ENCODE data around the gene MED9.

MED9 gene

GRCh38 chr17:17492571-17492970, 15.8 kb downstream of the MED9 start:
- no peak for DNase-seq

- no peak for DNase-seq
These were observed 16.6 kb downstream of the MED9 start for GRCh38 chr17:17493249-17493985.

GRCh38 chr17:17493986-17494466, 17.2 kb downstream of the MED9 start:
- no peak for DNase-seq

GRCh38 chr17:17494499-17494869, 17.7 kb downstream of the MED9 start:
- DNase-seq: no peak

GRCh38 chr17:17494870-17495535, 18.2 kb downstream of the MED9 start:
- DNase-seq: peak; percentile 12

GRCh38 chr17:17495536-17496188, 18.9 kb downstream of the MED9 start:
- peak; percentile 7 for DNase-seq

- DNase-seq: peak; percentile 72
These were observed 19.6 kb downstream of the MED9 start, which contains the start of gene RASD1 for GRCh38 chr17:17496189-17497064. TSS of gene RASD1 (minus strand) at chr17:17496395. CDS start at chr17:17496181, 214 bp downstream.

- no peak for DNase-seq
These were observed 20.5 kb downstream of the MED9 start for GRCh38 chr17:17497065-17497844.

GRCh38 chr17:17497845-17498520, 21.2 kb downstream of the MED9 start:
- no peak for DNase-seq

GRCh38 chr17:17498606-17499301, 22.0 kb downstream of the MED9 start:
- DNase-seq: no peak

- no peak for DNase-seq
These were observed 22.8 kb downstream of the MED9 start for GRCh38 chr17:17499402-17500145.

- peak; percentile 34 for DNase-seq
These were observed 24.3 kb downstream of the MED9 start for GRCh38 chr17:17500999-17501605.

GRCh38 chr17:17502741-17503565, 26.2 kb downstream of the MED9 start:
- DNase-seq: no peak

- no peak for DNase-seq
These were observed 26.8 kb downstream of the MED9 start for GRCh38 chr17:17503566-17504130.

GRCh38 chr17:17504341-17505140, 27.7 kb downstream of the MED9 start:
- DNase-seq: no peak

GRCh38 chr17:17505151-17505550, 28.4 kb downstream of the MED9 start:
- no peak for DNase-seq

- DNase-seq: no peak
These were observed 28.9 kb downstream of the MED9 start for GRCh38 chr17:17505610-17506171.
